KMS-11 (cell line): ENCODE data around the gene NELFA.

ENCODE experiments used
- H2AFZ ChIP-seq: fragments of 200-600 bp; sonication (generic); 2 replicates; pipeline ENCODE4 v1.6.1; 2016; ENCODE audit warnings: antibody characterized with exemption, mixed run types, low read depth
- H3K27ac ChIP-seq: fragments of 200-600 bp; sonication (generic); 2 replicates; pipeline ENCODE4 v1.6.1; 2016; ENCODE audit warnings: mild to moderate bottlenecking, mixed run types
- H3K27me3 ChIP-seq: fragments of 200-600 bp; sonication (generic); 2 replicates; pipeline ENCODE4 v1.6.1; 2017; ENCODE audit warnings: mild to moderate bottlenecking, low read depth, mixed run types, moderate library complexity; ENCODE audit not compliant: insufficient read depth
- H3K36me3 ChIP-seq: fragments of 200-600 bp; sonication (generic); 2 replicates; pipeline ENCODE4 v1.6.1; 2017; ENCODE audit warnings: mild to moderate bottlenecking, mixed run types; ENCODE audit not compliant: insufficient read depth
- H3K4me1 ChIP-seq: fragments of 200-600 bp; sonication (generic); 2 replicates; pipeline ENCODE4 v1.6.1; 2016; ENCODE audit warnings: mild to moderate bottlenecking, low read depth, mixed run types; ENCODE audit not compliant: poor library complexity, severe bottlenecking
- H3K4me2 ChIP-seq: fragments of 200-600 bp; sonication (generic); 2 replicates; pipeline ENCODE4 v1.7.0; 2016; ENCODE audit warnings: mild to moderate bottlenecking, mixed run types
- H3K4me3 ChIP-seq: fragments of 200-600 bp; sonication (generic); IDR thresholded peaks from 2 replicates; pipeline ENCODE4 v1.6.1; 2017; ENCODE audit warnings: low read depth, low read length, mixed read lengths; ENCODE audit not compliant: insufficient read depth
- H3K79me2 ChIP-seq: fragments of 200-600 bp; sonication (generic); 2 replicates; pipeline ENCODE4 v1.6.1; 2016; ENCODE audit warnings: low read depth, mixed run types; ENCODE audit not compliant: insufficient read depth
- H3K9ac ChIP-seq: fragments of 200-600 bp; sonication (generic); 2 replicates; pipeline ENCODE4 v1.6.1; 2016; ENCODE audit warnings: mild to moderate bottlenecking, mixed run types
- H4K20me1 ChIP-seq: fragments of 200-600 bp; sonication (generic); 2 replicates; pipeline ENCODE4 v1.6.1; 2016; ENCODE audit warnings: mild to moderate bottlenecking, mixed run types; ENCODE audit not compliant: insufficient read depth
- TF ChIP-seq, protein P1 (sequence below): fragments of 200-600 bp; sonication (generic); conservative IDR thresholded peaks from 2 replicates; pipeline ENCODE4 v1.6.1; 2017; ENCODE audit warnings: low read depth, mild to moderate bottlenecking, antibody characterized with exemption, low read length, moderate library complexity, mixed read lengths

NELFA gene

DNA sequence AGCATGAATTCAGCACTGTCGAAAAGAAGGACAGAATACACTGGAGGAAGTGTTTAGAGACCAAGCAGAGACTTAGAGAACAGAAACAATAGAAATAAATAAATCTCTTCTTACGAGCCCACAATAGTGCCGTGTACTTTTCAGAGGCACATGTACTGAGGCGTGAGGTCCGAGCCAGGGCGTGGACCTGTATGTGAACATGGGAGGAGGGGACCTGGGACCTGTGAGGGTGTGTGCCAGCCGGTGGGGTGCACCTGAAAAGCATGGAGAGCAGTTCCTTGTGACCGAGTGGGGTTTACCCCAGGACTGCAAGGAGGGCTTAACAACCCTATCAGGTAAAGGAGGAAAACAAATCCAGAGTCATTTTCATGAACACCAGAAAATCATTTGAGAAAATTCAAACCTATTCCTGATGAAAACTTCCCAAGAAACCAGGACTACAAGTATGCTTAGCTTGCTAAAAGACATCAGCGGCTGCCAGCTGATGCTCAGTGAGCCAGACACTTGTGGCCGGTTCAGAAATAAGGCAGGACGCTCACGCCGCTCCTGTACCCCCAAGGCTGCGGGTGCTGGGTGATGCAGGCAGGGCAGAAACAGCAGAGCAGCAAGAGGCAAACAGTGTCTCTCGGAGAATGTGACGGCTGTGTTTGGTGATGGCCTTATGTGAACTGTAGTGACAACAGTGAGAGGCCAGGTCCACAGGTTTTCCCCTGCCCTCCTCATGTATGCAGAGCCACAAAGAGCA, 37.1 kb downstream of the NELFA start:
- Histone ChIP-seq H3K36me3 (0 out of 2 replicates have a peak, but pooled peaks cover 4% of the 10 kb centered on the region), H3K4me3 (no peak overlapping the region)
- TF ChIP-seq, protein P1, sequence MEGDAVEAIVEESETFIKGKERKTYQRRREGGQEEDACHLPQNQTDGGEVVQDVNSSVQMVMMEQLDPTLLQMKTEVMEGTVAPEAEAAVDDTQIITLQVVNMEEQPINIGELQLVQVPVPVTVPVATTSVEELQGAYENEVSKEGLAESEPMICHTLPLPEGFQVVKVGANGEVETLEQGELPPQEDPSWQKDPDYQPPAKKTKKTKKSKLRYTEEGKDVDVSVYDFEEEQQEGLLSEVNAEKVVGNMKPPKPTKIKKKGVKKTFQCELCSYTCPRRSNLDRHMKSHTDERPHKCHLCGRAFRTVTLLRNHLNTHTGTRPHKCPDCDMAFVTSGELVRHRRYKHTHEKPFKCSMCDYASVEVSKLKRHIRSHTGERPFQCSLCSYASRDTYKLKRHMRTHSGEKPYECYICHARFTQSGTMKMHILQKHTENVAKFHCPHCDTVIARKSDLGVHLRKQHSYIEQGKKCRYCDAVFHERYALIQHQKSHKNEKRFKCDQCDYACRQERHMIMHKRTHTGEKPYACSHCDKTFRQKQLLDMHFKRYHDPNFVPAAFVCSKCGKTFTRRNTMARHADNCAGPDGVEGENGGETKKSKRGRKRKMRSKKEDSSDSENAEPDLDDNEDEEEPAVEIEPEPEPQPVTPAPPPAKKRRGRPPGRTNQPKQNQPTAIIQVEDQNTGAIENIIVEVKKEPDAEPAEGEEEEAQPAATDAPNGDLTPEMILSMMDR: no peak

DNA sequence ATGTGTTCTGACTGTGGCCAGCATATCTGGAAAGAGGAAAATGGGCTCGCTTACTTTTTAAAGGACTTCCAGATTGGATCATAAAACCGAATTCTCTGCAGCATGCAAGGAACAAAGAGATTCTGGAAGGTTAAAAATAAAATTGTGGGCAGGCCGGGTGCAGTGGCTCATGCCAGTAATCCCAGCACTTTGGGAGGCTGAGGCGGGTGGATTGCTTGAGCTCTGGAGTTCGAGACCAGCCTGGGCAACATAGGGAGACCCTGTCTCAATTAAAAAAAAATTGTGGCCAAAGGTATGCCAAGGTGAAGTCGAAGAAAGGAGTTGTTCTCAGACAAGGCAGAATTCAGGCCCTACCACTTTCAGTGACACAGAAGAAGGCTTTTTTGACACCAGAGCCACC, 37.8 kb downstream of the NELFA start:
- no peaks in the 10 kb centered on the region for H3K4me1 ChIP-seq
- no peak overlapping the region for H2AFZ ChIP-seq
- no peak overlapping the region for H3K4me3 ChIP-seq
- no peaks in the 10 kb centered on the region for H3K79me2 ChIP-seq
- no peaks in the 10 kb centered on the region for H4K20me1 ChIP-seq
- H3K27ac ChIP-seq: no peak overlapping the region
- no peak overlapping the region for H3K4me2 ChIP-seq
- no peaks in the 10 kb centered on the region for H3K27me3 ChIP-seq
- 0 out of 2 replicates have a peak, but pooled peaks cover 4% of the 10 kb centered on the region for H3K36me3 ChIP-seq
- H3K9ac ChIP-seq: no peak overlapping the region
- TF ChIP-seq, protein P1: no peak

More for the DNA sequence above, 37.1 kb downstream of the NELFA start:
- Histone ChIP-seq H4K20me1 (no peaks in the 10 kb centered on the region), H3K79me2 (no peaks in the 10 kb centered on the region), H3K4me1 (no peaks in the 10 kb centered on the region), H3K27me3 (no peaks in the 10 kb centered on the region), H3K9ac (no peak overlapping the region), H3K4me2 (no peak overlapping the region), H2AFZ (no peak overlapping the region), H3K27ac (no peak overlapping the region)

DNA sequence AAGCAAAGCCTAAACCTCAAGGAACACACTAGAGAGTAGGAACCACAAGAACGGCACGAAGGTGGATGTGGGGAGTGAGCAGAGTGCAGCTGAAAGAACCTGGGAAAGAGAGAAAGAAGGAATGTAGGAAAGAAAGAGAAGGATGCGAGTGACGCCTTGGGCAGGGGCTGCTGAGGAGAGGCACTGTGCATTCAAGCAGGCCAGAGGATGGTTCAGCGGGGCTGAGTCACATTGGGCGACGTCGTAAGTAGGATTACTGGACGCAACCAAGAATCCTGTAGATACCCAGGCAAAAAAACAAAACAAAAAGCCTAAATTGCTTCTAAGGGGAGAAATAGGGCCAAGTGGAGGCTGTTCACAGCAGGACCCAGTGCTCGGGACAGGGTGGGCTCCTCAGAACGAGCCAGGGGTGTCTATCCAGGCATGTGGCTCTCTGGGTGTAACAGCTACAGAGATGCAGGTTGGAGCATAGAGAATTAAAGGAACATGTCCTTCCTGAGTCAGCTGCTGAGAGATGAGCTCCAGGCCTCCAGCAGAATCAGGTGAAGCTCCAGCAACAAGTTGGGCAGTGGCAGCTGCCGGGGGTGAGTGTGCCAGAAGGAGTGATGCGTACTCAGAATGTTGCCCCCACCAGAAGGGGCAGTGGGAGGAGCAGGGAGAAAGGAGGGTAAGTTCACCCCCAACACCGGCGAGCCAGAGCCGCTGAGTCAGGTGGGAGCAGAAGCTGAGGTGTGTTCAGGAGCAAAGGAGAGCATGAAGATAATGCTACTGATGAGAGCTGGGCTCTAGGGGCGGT, 38.6 kb downstream of the NELFA start:
- Histone ChIP-seq H3K27me3 (no peaks in the 10 kb centered on the region), H3K4me2 (no peak overlapping the region), H3K4me3 (no peak overlapping the region), H3K36me3 (0 out of 2 replicates have a peak, but pooled peaks cover 2% of the 10 kb centered on the region), H2AFZ (no peak overlapping the region), H3K9ac (no peak overlapping the region), H4K20me1 (no peaks in the 10 kb centered on the region), H3K79me2 (peaks cover 1% of the 10 kb centered on the region; the same call in 1 of the 2 replicates), H3K4me1 (no peaks in the 10 kb centered on the region), H3K27ac (peak overlapping the region; percentile 16; the same call in 1 of the 2 replicates)
- TF ChIP-seq, protein P1: no peak

DNA sequence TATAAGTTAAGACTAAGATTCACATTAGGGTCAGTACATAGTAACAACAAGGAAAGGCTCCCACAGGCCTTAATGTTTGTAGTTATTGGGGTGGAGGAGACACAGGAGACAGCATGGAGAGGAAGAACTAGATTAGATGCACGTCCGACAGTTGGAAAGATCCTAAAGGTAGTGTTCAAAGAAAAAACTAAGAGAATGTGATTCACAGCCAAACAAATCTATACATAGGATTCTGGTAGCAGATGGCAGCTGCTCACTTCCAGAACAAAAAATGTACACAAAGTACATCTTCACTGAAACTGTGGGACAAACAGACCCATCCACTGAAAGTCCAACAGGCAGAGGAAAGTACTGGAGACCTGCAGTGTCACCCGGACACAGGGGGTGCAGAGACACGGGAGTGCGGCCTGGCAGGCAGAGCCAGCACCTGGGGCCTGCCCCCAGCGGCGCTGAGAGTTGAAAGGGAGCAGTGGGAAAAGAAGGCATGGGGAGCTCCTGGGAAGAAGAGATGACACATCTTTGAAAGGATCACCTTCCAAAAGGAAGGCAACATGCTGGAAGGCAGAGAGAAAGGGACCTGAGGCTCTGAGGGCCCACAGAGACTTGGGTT, 40.0 kb downstream of the NELFA start:
- H3K79me2 ChIP-seq: peaks cover 5% of the 10 kb centered on the region; the same call in 1 of the 2 replicates
- no peak overlapping the region for H3K4me3 ChIP-seq
- H2AFZ ChIP-seq: no peak overlapping the region
- no peak overlapping the region for H3K9ac ChIP-seq
- H3K36me3 ChIP-seq: no peaks in the 10 kb centered on the region
- TF ChIP-seq, protein P1: no peak
- no peaks in the 10 kb centered on the region for H4K20me1 ChIP-seq
- H3K4me1 ChIP-seq: no peaks in the 10 kb centered on the region
- H3K27ac ChIP-seq: no peak overlapping the region; the same call in 1 of the 2 replicates
- H3K4me2 ChIP-seq: no peak overlapping the region
- H3K27me3 ChIP-seq: no peaks in the 10 kb centered on the region
